NCI-H1930 (cell line): ENCODE results near the gene EFNB2.
A peak's percentile ranks its signal among the peaks of the same experiment; 100 is the strongest.

Experiments
- DNase-seq, 2 experiments: peaks; one replicate each; lab custom pipeline; 2025; lab: John Stamatoyannopoulos, UW

EFNB2 gene, protein sequence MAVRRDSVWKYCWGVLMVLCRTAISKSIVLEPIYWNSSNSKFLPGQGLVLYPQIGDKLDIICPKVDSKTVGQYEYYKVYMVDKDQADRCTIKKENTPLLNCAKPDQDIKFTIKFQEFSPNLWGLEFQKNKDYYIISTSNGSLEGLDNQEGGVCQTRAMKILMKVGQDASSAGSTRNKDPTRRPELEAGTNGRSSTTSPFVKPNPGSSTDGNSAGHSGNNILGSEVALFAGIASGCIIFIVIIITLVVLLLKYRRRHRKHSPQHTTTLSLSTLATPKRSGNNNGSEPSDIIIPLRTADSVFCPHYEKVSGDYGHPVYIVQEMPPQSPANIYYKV

DNA sequence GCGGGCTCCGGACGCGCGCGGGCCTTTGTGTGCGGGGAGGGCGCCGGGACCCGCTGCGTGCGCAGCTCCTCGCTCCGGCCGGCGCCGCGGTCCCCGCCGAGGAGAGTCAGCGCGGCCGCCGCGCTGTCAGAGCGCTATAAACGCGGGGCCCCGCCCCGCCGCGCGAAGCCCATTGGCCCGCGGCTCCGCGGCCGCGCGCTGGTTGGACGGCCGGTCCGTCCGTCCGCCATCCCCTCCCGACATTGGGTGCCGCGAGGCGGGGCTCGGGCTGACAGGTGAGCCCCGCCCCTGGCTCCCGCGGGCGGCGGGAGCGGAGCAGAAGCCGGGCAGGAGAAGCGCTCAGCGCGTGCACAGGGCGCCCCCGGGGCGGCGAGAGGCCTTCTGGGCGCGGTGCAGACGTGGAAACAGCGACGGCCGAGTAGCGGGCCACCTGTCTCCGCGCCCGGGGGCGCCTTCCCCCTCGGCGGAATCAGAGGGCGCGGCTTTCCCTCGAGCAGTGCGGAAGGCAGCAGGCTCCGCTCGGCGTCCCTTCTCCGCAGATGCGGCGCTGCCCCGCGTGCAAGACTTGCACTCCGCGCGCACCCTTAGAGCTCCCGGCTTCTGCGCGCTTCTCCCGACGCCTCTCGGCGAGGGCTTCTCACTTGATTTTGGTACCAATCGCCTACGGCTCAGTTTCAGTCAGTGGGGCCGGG, at the start of gene EFNB2:
TSS of gene EFNB2 (minus strand) at position 111 of the 692 bp plus-strand sequence. CDS start 698 bp downstream, outside the sequence.
- peak; percentile 96 to 99 for DNase-seq

DNA sequence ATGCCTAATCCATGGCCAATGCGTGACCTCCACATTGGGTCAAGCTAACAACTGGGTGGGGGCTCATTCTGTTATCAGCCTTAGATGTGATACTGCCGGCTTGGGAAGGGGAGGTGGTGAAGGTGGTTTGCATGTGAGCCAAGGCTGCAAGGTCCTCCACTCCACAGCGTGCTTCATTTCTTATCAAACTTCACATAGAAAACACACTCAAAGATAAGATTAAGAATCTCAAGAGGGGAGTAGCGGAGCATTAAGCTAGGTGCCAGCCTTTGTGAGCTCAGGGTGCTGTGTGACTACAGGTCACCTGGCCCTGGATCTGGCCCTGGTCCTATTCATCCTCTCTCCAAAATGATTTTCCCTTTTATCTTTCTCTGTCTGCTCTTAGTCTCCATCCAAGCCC, 45.8 kb upstream of the EFNB2 start:
- no peak for DNase-seq

DNA sequence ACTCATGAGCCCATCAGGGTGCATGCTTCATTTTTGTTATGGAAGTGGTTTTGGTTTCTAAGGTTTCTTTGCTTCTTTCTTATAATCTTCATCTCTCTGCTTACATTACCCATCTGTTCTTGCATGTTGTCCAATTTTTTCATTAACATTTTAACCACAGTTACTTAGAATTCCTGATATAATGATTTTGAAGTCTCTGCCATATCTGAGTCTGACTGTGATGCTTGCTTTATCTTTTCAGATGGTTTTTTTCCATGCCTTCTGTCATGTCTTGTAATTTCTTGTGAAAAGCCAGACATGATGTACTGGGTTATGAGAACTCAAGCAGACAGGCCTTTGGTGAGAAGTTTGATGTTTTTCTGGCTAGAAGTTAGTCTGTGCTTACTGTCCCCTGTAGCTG, 40.4 kb upstream of the EFNB2 start:
- DNase-seq = no peak

DNA sequence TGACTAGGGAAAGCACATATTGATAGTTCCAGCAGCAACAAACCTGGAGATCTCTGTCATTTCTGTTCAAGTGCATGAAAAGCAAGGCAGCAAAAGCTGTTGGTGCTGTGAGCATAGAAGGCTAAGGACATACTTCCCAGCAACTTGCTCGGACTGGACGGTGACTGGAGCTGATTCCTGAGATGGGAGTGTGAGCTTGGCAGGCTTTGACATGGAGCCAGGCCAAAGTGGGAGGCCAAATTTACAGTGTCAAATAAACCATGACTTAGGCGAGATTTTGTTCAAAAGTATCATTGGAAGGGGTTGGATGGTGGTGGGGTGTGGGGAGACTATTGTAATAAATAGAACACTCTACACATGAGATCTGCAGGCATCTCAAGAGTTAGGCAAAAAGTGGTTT, 38.4 kb upstream of the EFNB2 start:
- DNase-seq = no peak

DNA sequence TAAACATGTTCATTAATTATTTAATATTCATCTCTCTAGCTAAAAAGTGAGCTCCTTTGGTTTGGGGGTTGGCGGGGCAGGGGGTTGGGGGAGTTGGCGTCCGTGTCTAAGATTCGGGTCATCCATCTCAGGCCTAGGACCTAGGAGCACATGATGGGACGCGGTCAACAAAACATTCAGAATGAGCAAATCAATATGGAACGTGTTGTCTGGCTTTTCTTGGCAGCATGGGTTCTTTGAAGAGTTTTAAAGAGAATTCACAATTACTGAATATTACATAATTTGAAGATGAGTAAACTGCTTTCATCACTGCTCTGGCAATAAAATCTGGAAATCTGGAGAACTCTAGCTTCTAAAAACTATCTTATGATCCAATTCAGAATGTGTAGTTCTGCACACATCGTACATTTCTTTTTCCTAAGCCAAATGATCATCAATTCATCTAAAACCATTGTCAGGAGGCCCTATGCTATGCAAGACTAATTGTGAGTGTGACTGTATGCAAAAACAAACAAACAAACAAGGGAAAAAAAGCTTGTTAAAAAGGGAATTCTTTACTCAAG, 37.9 kb upstream of the EFNB2 start:
- no peak for DNase-seq

DNA sequence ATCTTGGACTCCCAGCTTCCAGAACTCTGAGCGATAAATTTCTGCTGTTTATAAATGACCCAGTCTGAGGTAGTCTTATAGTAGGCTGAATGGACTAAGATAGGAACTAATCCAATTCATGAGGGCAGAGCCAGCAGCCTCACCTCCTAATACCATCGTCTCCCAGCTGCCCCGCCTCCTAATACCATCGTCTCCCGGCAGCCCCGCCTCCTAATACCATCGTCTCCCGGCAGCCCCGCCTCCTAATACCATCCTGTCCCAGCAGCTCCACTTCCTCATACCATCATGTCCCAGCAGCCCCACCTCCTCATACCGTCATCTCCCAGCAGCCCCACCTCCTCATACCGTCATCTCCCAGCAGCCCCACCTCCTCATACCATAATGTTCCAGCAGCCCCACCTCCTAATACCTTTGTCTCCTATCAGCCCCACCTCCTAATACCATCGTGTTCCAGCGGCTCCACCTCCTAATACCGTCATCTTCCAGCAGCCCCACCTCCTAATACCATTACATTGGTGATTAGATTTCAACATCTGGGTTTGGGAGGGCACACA, 34.9 kb upstream of the EFNB2 start:
- no peak for DNase-seq

DNA sequence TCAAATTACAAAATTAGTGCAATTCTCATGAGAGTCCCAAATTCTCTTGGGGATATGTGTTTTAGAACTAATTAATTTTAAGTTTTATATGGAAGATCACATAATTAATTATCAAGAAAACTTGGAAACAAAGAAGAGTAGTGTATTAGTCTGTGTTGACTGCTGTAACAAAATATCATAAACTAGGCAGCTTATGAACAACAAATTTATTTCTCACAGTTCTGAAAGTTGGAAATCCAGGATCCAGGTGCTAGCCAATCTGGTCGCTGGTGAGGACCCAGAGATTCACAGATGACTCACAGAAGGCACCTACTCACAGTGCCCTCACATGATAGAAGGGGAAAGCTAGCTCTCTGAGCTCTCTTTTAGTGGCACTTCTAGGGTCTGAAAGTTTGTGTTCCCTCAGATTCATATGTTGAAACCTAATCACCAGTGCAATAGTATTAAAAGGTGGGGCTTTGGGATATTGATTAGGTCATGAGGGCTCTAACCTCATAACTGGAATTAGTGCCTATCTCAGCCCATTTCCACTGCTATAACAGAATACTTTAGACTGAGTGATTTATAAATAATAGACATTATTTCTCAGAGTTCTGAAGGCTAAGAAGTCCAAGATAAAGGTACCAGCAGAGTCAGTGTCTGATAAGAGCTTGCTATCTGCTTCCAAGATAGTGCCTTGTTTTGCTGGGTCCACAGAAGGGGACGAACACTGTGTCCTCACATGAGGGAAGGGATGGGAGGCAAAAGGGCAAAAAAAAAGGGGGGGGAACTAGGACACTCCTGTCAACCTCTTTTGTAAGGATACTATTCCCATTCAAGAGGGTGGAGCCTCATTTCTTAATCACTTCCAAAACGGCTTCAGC, 34.0 kb upstream of the EFNB2 start:
- DNase-seq = no peak

DNA sequence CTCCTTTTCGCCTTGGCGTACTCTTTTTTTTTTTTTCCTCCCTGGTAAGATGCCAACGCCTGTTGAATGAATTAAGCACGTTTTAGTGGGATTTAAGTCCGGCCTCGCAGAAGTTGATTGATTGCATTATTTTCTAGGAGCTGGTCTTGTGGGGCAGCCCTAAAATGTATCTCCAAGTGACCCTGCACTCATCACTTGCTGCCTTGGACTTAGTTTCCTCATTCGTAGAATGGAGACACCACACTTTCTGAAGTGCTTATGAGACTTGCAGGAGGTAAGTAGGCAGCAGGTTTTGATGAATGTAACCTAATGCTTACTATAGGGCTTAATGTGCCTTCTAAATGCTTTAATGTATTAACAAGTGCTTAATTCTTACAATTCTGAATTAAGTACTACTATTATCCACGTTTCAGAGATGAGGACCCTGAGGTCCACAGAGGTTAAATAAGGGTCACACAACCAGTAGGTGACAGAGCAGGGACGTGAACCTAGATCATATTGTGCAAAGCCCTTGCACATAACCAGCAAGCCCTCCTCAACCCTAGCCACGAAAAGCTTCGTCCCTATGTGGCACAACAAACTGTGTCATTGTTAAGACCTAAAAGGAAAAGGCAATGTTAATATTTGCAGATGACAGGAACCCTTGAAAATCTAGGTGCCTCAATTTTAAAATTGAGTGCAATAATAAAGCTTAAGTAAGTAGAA, 33.0 kb upstream of the EFNB2 start:
- DNase-seq = no peak

DNA sequence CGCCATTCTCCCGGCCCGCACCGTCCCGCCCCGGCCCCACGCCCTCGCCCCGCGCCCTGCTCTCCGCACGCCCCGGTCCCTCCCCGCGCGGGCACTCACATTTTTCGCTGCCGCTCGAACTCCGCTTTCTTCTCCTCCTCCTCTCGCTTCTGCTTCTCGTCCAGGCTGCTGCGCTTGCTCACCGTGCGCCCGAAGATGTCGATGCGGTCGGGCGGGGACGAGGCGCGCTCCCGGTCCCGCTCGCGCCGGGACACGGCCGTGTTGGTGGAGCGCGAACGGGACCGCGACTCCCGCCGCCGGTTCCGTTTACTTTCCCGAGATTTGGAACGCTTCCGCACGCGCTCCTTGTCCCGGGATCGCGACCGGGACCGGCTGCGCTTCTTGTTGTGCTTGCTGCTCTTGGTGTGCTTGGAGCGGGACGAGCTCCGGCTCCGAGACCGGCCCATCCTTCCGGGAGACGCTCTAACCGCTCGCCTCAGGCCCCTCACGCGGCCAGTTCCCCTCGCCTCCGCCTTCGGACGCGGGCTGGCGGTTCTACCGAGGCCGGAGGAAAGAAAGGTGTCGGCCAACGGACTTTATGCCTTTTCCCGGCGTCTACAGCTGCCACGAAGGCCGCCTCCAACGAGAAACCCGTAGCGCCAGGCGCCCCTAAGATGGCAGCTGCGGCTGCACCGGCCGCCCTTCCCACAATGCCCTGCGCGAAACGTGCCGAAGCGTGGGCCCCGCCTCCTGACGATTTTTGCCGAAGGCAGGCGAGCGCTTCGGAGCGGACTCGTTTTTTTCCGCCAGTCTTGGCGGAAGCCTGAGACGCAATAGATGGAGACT, 32.2 kb upstream of the EFNB2 start, which contains the start of gene ARGLU1:
TSS of gene ARGLU1 (minus strand) at position 664 of the 825 bp plus-strand sequence. CDS start at position 446, 218 bp downstream.
- peak; percentile 90 to 98 for DNase-seq

DNA sequence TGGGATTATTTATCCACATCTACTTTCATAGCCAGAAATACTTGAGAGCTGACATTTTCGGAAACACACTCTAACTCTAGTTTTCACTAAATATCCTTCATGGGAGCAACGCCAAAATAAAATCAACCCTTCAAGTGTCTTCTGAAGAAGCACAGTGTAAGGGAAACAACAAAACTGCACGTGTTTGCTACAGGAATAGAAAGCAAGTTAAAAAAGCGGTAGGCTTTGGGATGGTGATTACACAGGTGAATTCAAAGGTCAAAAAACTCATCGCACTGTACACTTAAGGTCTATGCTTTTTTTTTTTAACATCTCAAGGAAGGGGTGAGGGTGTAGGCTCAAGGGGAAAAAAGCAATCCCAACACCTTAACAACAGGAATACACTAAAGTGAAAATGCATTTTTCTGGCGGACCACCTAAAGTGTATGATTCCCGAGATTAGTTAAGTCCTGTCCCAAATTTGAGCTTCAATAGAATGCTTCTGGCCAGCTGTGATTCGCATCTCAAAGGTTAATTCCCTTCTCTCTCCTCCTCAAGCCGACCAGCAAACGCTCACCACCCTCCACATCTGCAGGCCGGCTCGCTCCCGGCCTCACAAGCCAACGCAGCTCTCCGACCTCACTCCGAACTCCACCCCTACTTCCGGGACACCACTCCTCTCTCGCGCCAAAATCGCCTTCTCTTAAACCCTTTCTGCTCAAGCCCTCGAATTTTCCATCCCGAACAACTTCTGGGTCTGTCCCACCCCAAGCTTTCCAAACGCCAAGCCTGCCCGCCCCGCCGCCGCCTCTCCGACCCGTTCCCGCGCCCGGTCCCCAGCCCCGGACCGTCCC, 31.4 kb upstream of the EFNB2 start:
- DNase-seq = no peak

DNA sequence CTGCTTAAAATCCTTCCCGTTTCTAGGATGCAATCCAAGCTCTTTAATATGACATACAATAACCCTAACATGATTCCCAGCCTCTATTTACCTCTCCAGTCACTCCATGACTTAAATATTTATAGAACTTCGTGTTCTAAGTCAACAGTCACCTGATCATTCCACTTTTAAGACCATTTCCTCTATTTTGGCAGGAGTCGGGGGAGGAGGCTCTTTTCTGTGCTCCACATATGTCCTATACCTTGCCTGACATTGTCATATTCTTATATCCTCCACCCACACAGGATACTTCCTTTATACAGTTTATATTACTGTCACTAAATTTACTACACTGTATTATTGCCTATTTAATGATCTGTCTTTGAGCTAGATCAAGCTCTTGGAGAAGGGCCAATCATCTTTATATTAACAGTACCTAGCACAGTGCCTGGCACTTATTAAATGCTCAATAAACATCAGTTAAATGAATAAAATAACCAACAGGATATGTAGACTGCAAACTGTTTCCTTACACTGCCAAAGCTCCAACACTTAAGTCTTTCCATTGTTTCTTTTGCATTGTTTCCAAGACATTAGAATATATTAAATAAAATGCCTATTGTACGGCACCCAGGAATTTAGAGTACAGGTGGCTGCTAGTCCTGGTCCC, 29.8 kb upstream of the EFNB2 start:
- no peak for DNase-seq

DNA sequence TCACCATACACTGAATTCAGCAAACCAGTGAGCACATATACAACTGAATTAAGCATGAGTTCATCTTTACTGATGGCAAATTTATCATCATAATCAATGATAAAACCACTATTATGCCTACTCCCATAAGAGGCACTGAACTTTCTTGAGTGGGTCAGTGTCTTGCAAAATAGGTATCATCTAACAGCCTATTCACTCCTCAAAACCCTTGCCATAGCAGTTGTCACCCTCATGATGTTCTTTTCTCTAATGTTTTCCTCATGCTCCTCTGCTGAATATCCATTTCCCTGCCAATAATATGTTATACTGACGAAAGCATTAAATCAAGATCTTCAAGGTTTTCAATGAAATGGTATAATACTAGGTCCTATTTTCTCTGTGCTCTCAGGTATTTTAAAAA, 26.8 kb upstream of the EFNB2 start:
- no peak for DNase-seq

DNA sequence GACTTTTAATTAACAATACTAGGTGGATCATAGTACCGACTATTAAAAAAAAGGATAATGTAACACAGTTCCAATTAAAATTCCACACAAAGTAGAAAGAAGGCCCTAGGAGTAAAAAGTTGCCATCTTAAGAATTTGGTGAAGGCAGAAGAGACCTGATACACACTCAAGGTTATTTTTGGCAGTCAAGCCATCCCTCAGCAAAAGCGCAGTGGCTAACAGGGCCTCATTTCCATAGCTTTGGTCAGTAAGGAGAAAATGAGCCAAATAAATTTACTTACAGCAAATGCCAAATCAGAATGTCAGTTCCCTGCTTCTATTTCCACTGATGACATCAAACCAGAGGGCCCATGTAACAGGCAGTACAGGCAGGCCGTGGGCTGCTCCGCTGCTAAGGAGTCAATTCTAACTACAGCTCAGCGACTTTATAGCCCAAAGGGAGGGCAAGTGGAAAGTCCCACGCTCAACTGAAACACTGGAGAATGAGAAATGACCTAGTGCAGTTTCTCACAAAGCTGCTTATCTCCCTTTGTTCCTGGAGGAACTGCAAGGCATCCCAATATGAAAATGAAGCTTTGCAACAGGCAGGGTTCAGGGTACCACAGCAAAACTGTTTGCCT, 26.2 kb upstream of the EFNB2 start:
- DNase-seq = no peak

DNA sequence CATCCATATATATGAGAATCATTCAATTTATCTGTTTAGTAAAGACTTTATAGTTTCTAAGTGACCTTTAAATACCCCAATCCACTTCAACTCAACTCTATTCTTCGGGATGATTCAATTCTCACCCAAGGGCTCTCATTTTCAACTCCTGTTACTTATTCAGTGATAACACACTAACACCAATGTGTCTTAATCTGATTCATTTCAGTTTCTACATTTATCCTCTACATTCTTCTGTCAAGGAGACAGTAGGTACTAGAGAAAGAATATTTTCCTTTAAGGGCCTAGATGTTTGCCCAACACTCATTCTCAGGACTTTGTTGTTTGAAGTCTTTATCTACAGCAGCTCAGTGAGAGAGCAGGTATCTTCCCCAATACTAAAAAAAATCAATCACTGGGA, 25.4 kb upstream of the EFNB2 start:
- DNase-seq = no peak

DNA sequence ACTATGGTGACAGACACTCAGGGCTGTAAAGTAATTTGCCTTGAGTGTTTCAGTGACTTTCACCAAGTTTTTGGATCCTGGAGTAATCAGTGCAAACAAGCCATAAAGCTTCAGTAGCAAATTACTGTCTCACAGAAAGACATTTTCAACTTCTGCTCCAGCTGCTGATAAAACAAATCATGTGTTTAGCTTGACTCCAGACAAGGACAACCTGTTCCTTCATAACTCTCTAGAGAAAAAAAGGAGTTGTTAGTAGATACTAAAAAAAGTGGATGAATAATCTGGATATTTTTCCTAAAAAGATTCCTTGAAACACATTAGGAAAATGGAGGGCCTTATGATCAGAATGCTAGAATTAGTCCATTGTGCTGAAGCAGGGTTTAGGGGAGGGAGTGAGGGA, 23.1 kb upstream of the EFNB2 start:
- DNase-seq = no peak

DNA sequence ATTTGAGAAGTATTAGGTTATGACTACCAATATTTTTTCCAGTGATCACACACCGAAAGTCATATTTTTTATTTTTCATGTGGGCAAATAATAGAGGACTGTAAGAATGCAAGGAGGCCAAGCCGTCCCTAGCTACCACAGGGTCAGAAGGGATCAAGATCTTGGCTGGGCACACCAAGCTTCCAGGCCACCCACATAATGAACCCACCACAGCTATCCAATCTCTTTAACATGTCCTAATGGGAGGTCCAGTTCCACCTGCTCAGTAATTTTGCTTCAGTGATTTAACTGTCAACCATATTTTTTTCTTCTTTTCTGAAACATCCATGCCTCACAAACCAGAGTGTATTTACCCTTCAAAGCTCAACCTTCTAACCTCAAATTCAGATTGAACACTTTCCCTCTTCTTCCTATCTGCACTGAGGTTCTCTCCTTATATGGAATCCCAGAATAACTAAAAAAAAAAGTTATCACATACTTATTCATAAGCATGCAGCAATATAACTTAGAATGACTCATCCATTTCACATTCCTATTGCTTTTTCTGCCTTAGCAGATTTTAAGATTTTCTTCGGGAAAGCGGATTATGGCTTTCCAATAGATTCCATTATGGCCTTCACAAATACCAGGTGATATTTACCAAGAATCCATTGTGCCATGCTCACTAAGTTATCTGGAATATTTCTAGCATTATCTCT, 20.3 kb upstream of the EFNB2 start:
- no peak for DNase-seq

DNA sequence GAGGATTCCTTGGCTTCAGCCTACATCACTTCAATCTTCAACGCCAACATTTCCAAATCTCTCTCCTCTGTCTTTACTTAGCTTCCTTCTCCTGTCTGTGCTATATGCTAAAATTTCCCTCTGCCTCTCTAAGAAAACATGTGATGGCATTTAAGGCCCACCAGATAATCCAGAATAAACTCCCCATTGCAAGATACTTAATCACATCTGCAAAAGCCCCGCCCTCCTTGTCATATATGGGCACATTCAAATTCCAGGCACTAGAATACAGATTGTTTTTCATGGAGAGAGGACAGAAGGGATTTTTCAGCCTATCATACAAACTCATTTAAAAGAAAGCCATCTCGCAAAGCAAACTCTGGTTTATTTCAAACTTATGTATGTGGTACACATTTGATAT, 16.3 kb upstream of the EFNB2 start:
- DNase-seq = no peak

DNA sequence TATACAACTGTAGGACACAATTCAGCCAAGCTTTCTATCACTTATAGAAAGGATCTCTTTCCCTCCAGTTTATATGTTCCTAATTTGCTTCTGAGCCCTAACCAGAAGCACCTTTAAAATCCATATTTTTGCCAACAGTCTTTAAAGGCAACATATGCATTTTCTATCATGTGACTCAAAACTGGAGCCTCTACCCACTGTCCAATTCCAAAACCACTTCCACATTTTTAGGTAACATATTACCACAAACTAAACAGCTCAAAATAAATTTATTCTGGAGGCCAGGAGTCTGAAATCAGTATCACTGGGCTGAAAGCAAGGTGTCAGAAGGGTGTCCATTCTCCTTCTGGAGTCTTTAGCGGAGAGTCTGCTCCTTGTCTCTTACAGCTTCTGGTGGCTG, 15.9 kb upstream of the EFNB2 start:
- no peak for DNase-seq
